GM12878 (cell line): ENCODE results near the gene MX1. TPM values are rescaled to one million over a fixed set of nuclear protein-coding genes. Genes with fewer than 3 reads are reported as not detected.

Experiments used
- ATAC-seq: fragments of 200-7000 bp; cut with Tn5 transposase; 3 replicates; pipeline ENCODE4 v1.9.1; 2020; ENCODE audit warnings: mild to moderate bottlenecking, moderate library complexity
- BruUV-seq: library from RNA; stranded (reverse); fragments of 400-500 nt; replicated peaks from 2 replicates; lab custom pipeline; 2021; lab: Mats Ljungman, UMichigan
- CTCF ChIA-PET: fragments of 300-600 bp; sonication (Branson Sonifier 250); formaldehyde crosslinking; extraction: SDS; loops from one replicate; lab custom pipeline; 2021; ENCODE audit warnings: inconsistent platforms; lab: Yijun Ruan, JAX
- POLR2A ChIA-PET: fragments of 350-600 bp; formaldehyde crosslinking; extraction: SDS; loops from one replicate; lab custom pipeline; 2021; ENCODE audit warnings: inconsistent platforms; lab: Charles Lee
- RAD21 ChIA-PET: fragments of 300-600 bp; sonication (Branson Sonifier 250); formaldehyde crosslinking; loops from one replicate; lab custom pipeline; 2023; ENCODE audit warnings: antibody characterized with exemption; ENCODE audit not compliant: unreplicated experiment; lab: Charles Lee
- SMC1A ChIA-PET: fragments of 300-600 bp; sonication (Branson Sonifier 250); formaldehyde crosslinking; loops from one replicate; lab custom pipeline; 2023; ENCODE audit not compliant: unreplicated experiment, uncharacterized antibody; lab: Charles Lee
- DNase-seq: peaks from one replicate; pipeline ENCODE4 v3.0.0-alpha.2; 2011; ENCODE audit warnings: low read depth, low spot score
- FAIRE-seq: peaks from 3 replicates; lab custom pipeline; 2011; peaks lifted over from hg19 to GRCh38; lab: Jason Lieb, UNC
- H2AFZ ChIP-seq: 2 replicates; pipeline ENCODE4 v1.6.0; 2011; ENCODE audit warnings: low read depth, low read length, control low read depth; ENCODE audit not compliant: control insufficient read depth
- H3K27ac ChIP-seq: 2 replicates; pipeline ENCODE4 v1.5.1; 2011; ENCODE audit warnings: control low read depth; ENCODE audit not compliant: control insufficient read depth, insufficient read depth
- H3K27me3 ChIP-seq, 2 experiments: replicated peaks in 1 of 2; 2 replicates each; pipeline versions ENCODE4 v1.6.0 to v1.6.1; 2011; ENCODE audit warnings: low read length in 1 of 2; ENCODE audit not compliant: control insufficient read depth in 2 of 2, insufficient read depth in 2 of 2
- H3K36me3 ChIP-seq, 2 experiments: 2 replicates each; pipeline ENCODE4 v1.5.1; 2011; ENCODE audit warnings: low read length in 1 of 2; ENCODE audit not compliant: control insufficient read depth in 2 of 2, insufficient read depth in 2 of 2
- H3K4me1 ChIP-seq: 2 replicates; pipeline ENCODE4 v1.6.1; 2011; ENCODE audit warnings: mild to moderate bottlenecking, low read length, moderate library complexity, mixed read lengths; ENCODE audit not compliant: control insufficient read depth, insufficient read depth
- H3K4me2 ChIP-seq: 2 replicates; pipeline ENCODE4 v1.6.0; 2011; ENCODE audit warnings: control low read depth; ENCODE audit not compliant: control insufficient read depth, insufficient read depth
- H3K4me3 ChIP-seq: fragments of 200-600 bp; sonication (generic); 2 replicates; pipeline ENCODE4 v1.5.1; 2016
- H3K79me2 ChIP-seq: 2 replicates; pipeline ENCODE4 v1.6.0; 2011; ENCODE audit warnings: low read length; ENCODE audit not compliant: control insufficient read depth, insufficient read depth
- H3K9ac ChIP-seq: 2 replicates; pipeline ENCODE4 v1.8.0; 2011; ENCODE audit warnings: low read length, control low read depth, mixed read lengths; ENCODE audit not compliant: control insufficient read depth, insufficient read depth
- H3K9me3 ChIP-seq: replicated peaks from 3 replicates; pipeline ENCODE4 v1.5.1; 2011; ENCODE audit warnings: mild to moderate bottlenecking, low read length; ENCODE audit not compliant: control insufficient read depth, insufficient read depth
- H4K20me1 ChIP-seq: 2 replicates; pipeline ENCODE4 v1.6.0; 2011; ENCODE audit not compliant: control insufficient read depth, insufficient read depth
- ASH2L ChIP-seq: fragments of 300-600, 200-600 bp; sonication (generic); IDR thresholded peaks from 2 replicates; pipeline ENCODE4 v1.6.1; 2017; ENCODE audit warnings: low read depth, mild to moderate bottlenecking, borderline replicate concordance
- ATF3 ChIP-seq: IDR thresholded peaks from 2 replicates; pipeline ENCODE4 v1.6.1; 2011; ENCODE audit warnings: low read depth, mild to moderate bottlenecking, low read length, moderate library complexity, borderline replicate concordance; ENCODE audit errors: extremely low read depth
- BHLHE40 ChIP-seq, 2 experiments: fragments of 450-650 bp in 1 of 2; IDR thresholded peaks; 2 replicates each; pipeline ENCODE4 v1.6.1; 2011 to 2017; ENCODE audit warnings: low read depth in 2 of 2, borderline replicate concordance in 1 of 2, improper control_type of control experiment in 1 of 2, low read length in 1 of 2, mild to moderate bottlenecking in 1 of 2
- ETV6 ChIP-seq, 2 experiments: fragments of 450-650 bp in 1 of 2; IDR thresholded peaks in 1 of 2; conservative IDR thresholded peaks in 1 of 2; 2 replicates each; pipeline ENCODE4 v1.6.1; 2014; ENCODE audit warnings: antibody characterized with exemption in 1 of 2, borderline replicate concordance in 1 of 2, low read depth in 1 of 2, mild to moderate bottlenecking in 1 of 2, moderate library complexity in 1 of 2
- HDAC6 ChIP-seq: fragments of 200-600 bp; sonication (generic); IDR thresholded peaks from one replicate; pipeline ENCODE4 v1.8.0; 2017; ENCODE audit warnings: antibody characterized with exemption; ENCODE audit not compliant: unreplicated experiment
- IKZF2 ChIP-seq, 2 experiments: fragments of 450-650 bp; IDR thresholded peaks; 2 replicates each; pipeline ENCODE4 v1.6.1; 2017; ENCODE audit warnings: mild to moderate bottlenecking in 2 of 2, moderate library complexity in 2 of 2
- IRF4 ChIP-seq: IDR thresholded peaks from 2 replicates; pipeline ENCODE4 v1.6.1; 2011; ENCODE audit warnings: low read depth, low read length
- KLF5 ChIP-seq: fragments of 450-650 bp; IDR thresholded peaks from 2 replicates; pipeline ENCODE4 v1.6.1; 2014; ENCODE audit warnings: mild to moderate bottlenecking; ENCODE audit not compliant: partially characterized antibody
- NFYA ChIP-seq: IDR thresholded peaks from 2 replicates; pipeline ENCODE4 v1.6.1; 2011; ENCODE audit warnings: low read depth, mild to moderate bottlenecking, low read length, improper control_type of control experiment, borderline replicate concordance
- NKRF ChIP-seq: fragments of 450-650 bp; conservative IDR thresholded peaks from 2 replicates; pipeline ENCODE4 v1.6.1; 2017; ENCODE audit warnings: mild to moderate bottlenecking, moderate library complexity
- PAX8 ChIP-seq: fragments of 450-650 bp; IDR thresholded peaks from 2 replicates; pipeline ENCODE4 v1.6.1; 2017; ENCODE audit warnings: mild to moderate bottlenecking, moderate library complexity
- POLR2A ChIP-seq: IDR thresholded peaks from 2 replicates; pipeline ENCODE4 v1.6.1; 2011; ENCODE audit warnings: low read depth, mild to moderate bottlenecking, low read length
- POLR2AphosphoS5 ChIP-seq: IDR thresholded peaks from 2 replicates; pipeline ENCODE4 v1.6.1; 2011; ENCODE audit warnings: mild to moderate bottlenecking, low read length, inconsistent platforms
- RCOR1 ChIP-seq: conservative IDR thresholded peaks from 2 replicates; pipeline ENCODE4 v1.6.1; 2012; ENCODE audit warnings: low read depth, low read length, improper control_type of control experiment
- SMC3 ChIP-seq: IDR thresholded peaks from 2 replicates; pipeline ENCODE4 v1.6.1; 2011; ENCODE audit warnings: low read length, improper control_type of control experiment, borderline replicate concordance
- ZBTB33 ChIP-seq: fragments of 450-650 bp; IDR thresholded peaks from 2 replicates; pipeline ENCODE4 v1.6.1; 2017; ENCODE audit warnings: mild to moderate bottlenecking
- ZNF384 ChIP-seq: IDR thresholded peaks from 2 replicates; pipeline ENCODE4 v1.6.1; 2012; ENCODE audit warnings: low read depth, mild to moderate bottlenecking, low read length, improper control_type of control experiment, borderline replicate concordance
- WGBS: methylation state at CpG from one replicate; pipeline ENCODE4 v1.1.6; 2016; ENCODE audit warnings: low lambda C conversion rate; ENCODE audit not compliant: insufficient replicate concordance, insufficient coverage; ENCODE audit errors: missing lambda C conversion rate; 5-methylcytosine and 5-hydroxymethylcytosine counted together
- in situ Hi-C: fragments of 300-500 bp; cut with MboI; formaldehyde crosslinking; loops from 9 replicates; pipeline ENCODE4 v1.14.3; 2018; ENCODE audit warnings: mixed read lengths
- intact Hi-C: fragments of 100-400 bp; cut with micrococcal nuclease; formaldehyde crosslinking; loops from one replicate; pipeline ENCODE4 v1.14.2; 2022; ENCODE audit not compliant: unreplicated experiment
- polyA plus RNA-seq, 11 experiments: library from polyadenylated mRNA; depleted of rRNA in 4 of 11; unstranded in 6 of 11; stranded (reverse) in 5 of 11; fragments of >200 nt; fragmentation: Nextera tagmentation in 4 of 11; fragmentation: Illumina TruSeq in 1 of 11; extraction: Ambion mirVana in 4 of 11; extraction: Trizol in 1 of 11; gene quantifications; 1 replicate in 1 of 11; 2 replicates in 10 of 11; pipeline versions ENCODE4 v1.2.1 to v1.2.3, GENCODE V29; 2011 to 2016; ENCODE audit warnings: inconsistent platforms in 2 of 11, missing spikeins in 2 of 11, low read depth in 1 of 11
- total RNA-seq, 4 experiments: library from RNA; depleted of rRNA in 3 of 4; stranded (reverse); fragments of >200 nt in 3 of 4; fragmentation: Illumina TruSeq in 1 of 4; extraction: Trizol in 1 of 4; gene quantifications; 2 replicates each; pipeline versions ENCODE4 v1.2.1 to v1.2.3, GENCODE V29; 2013 to 2021

The MX1 gene
- total and polyA plus RNA-seq, 10 of the 15 experiments (the other 5 are each of a cell fraction or from before 2014, with no cell fraction given): 75.9 to 385 (median 302) TPM

- ChIA-PET SMC1A (interaction anchor here (1.3 to 2.3 kb wide), 2 partner anchors 12 to 160 kb away, joined by 3 to 7 read pairs; no protein-coding TSS in a partner anchor), POLR2A (interaction anchor here (0.6 to 0.7 kb wide), 3 partner anchors 38 to 331 kb away, joined by 3 to 5 read pairs (median 5); no protein-coding TSS in a partner anchor), CTCF (interaction anchor here (2.3 kb wide), 1 partner anchor 32 kb away, joined by 12 read pairs; no protein-coding TSS in a partner anchor), RAD21 (no interaction called here)
- in situ Hi-C loops: no loop called here
- Histone ChIP-seq H3K79me2 (peaks cover 1% of the 10 kb centered on the region), H4K20me1 (peaks cover 11% of the 10 kb centered on the region), H2AFZ (no peak overlapping the region), H3K27me3 (no peaks in the 10 kb centered on the region), H3K36me3 (peaks cover 30 to 86% of the 10 kb centered on the region in 2 experiments), H3K4me3 (no peak overlapping the region), H3K9me3 (no peaks in the 10 kb centered on the region), H3K4me2 (no peak overlapping the region), H3K27ac (no peak overlapping the region), H3K4me1 (no peaks in the 10 kb centered on the region), H3K9ac (no peak overlapping the region)
- ATAC-seq: no peak
- TF ChIP-seq IKZF2 (IDR thresholded peaks at IDR 0.05) (no peak), ZBTB33 (no peak), ASH2L (no peak), SMC3 (no peak), NFYA (no peak), POLR2A (peak; percentile 54; the same call in 1 of the 2 replicates), ZNF384 (no peak), RCOR1 (no peak), HDAC6 (peak; percentile 1), IRF4 (no peak), ATF3 (no peak), PAX8 (no peak), BHLHE40 (IDR thresholded peaks at IDR 0.05; ENCODE audit: borderline replicate concordance in 1 of 2, low read depth in 2 of 2, low read length in 1 of 2) (no peak), POLR2AphosphoS5 (peak; percentile 73), KLF5 (no peak), ETV6 (conservative IDR thresholded peaks at IDR 0.05 in 1 of 2, IDR thresholded peaks at IDR 0.05 in 1 of 2; ENCODE audit: borderline replicate concordance in 1 of 2, low read depth in 1 of 2) (no peak), NKRF (no peak)
- intact Hi-C loops: no loop called here
- 94% methylated on average over 7 of the region's 7 CpGs for WGBS
- no peak for DNase-seq
- no TSS peak for BruUV-seq
- no peak for FAIRE-seq
Observed at GRCh38 chr21:41443562-41443961, 17.5 kb downstream of the MX1 start.
